OCI-LY7 (cell line): ENCODE results near the gene DKK3. TPM values are rescaled to one million over a fixed set of nuclear protein-coding genes. Genes with fewer than 3 reads are reported as not detected.

Experiments
- BruUV-seq: library from RNA; stranded (reverse); fragments of 400-500 nt; replicated peaks from 2 replicates; lab custom pipeline; 2021; lab: Mats Ljungman, UMichigan
- CTCF ChIA-PET: fragments of 300-600 bp; sonication (Branson Sonifier 250); formaldehyde crosslinking; loops from one replicate; lab custom pipeline; 2022; ENCODE audit warnings: antibody characterized with exemption; ENCODE audit not compliant: unreplicated experiment; lab: Charles Lee
- POLR2A ChIA-PET: fragments of 300-600 bp; sonication (Branson Sonifier 250); formaldehyde crosslinking; loops from one replicate; lab custom pipeline; 2022; ENCODE audit warnings: antibody characterized with exemption; lab: Charles Lee
- DNase-seq: peaks from one replicate; pipeline ENCODE4 v3.0.0-alpha.2; 2015; ENCODE audit warnings: low spot score
- H2AFZ ChIP-seq: fragments of 200-600 bp; sonication (generic), shearing (Covaris generic); 2 replicates; pipeline ENCODE4 v1.6.1; 2014; ENCODE audit warnings: mild to moderate bottlenecking, antibody characterized with exemption, low read length, moderate library complexity
- H3K27ac ChIP-seq: fragments of 200-600 bp; sonication (generic); 2 replicates; pipeline ENCODE4 v1.5.1; 2014; ENCODE audit warnings: mixed run types, low read depth, mild to moderate bottlenecking, moderate library complexity, low read length, inconsistent platforms; ENCODE audit not compliant: poor library complexity, severe bottlenecking
- H3K36me3 ChIP-seq: fragments of 200-600 bp; sonication (generic); 2 replicates; pipeline ENCODE4 v1.6.1; 2014; ENCODE audit warnings: mild to moderate bottlenecking, antibody characterized with exemption, low read length, moderate library complexity, mixed read lengths; ENCODE audit not compliant: insufficient read depth
- H3K4me1 ChIP-seq: fragments of 200-600 bp; sonication (generic); 2 replicates; pipeline ENCODE4 v1.5.1; 2014; ENCODE audit warnings: mild to moderate bottlenecking, low read length; ENCODE audit not compliant: insufficient read depth, poor library complexity, severe bottlenecking
- H3K4me2 ChIP-seq: fragments of 200-600 bp; sonication (generic); 2 replicates; pipeline ENCODE4 v1.6.1; 2014; ENCODE audit warnings: mild to moderate bottlenecking, low read length
- H3K4me3 ChIP-seq: fragments of 200-600 bp; sonication (generic); 2 replicates; pipeline ENCODE4 v1.5.1; 2014; ENCODE audit warnings: mild to moderate bottlenecking, low read depth, low read length; ENCODE audit not compliant: poor library complexity, severe bottlenecking
- H3K79me2 ChIP-seq: fragments of 200-600 bp; sonication (generic); 2 replicates; pipeline ENCODE4 v1.6.1; 2016; ENCODE audit warnings: low read depth, mild to moderate bottlenecking, low read length, moderate library complexity, mixed read lengths; ENCODE audit not compliant: insufficient read depth
- H3K9me2 ChIP-seq: fragments of 200-600 bp; sonication (generic); 2 replicates; pipeline ENCODE4 v1.6.1; 2016; ENCODE audit warnings: mild to moderate bottlenecking, low read length, mixed read lengths; ENCODE audit not compliant: insufficient read depth
- H3K9me3 ChIP-seq: fragments of 200-600 bp; sonication (generic); 2 replicates; pipeline ENCODE4 v1.6.1; 2014; ENCODE audit warnings: mild to moderate bottlenecking, mixed run types, low read length, mixed read lengths
- H4K20me1 ChIP-seq: fragments of 200-600 bp; sonication (generic); 2 replicates; pipeline ENCODE4 v1.6.1; 2014; ENCODE audit warnings: mild to moderate bottlenecking, antibody characterized with exemption, low read length, moderate library complexity, mixed read lengths; ENCODE audit not compliant: insufficient read depth
- EZH2phosphoT487 ChIP-seq: fragments of 200-600 bp; sonication (generic); IDR thresholded peaks from 2 replicates; pipeline ENCODE4 v1.6.1; 2018; ENCODE audit warnings: low read depth, borderline replicate concordance, mild to moderate bottlenecking, mixed run types, antibody characterized with exemption, low read length, moderate library complexity, mixed read lengths
- intact Hi-C: fragments of 100-400 bp; cut with micrococcal nuclease; formaldehyde crosslinking; loops from one replicate; pipeline ENCODE4 v1.10.0; 2022; ENCODE audit not compliant: unreplicated experiment
- total RNA-seq, 2 experiments: library from RNA; depleted of rRNA in 1 of 2; stranded (reverse); fragments of >200 nt in 1 of 2; shearing (Covaris generic) in 1 of 2; gene quantifications; 2 replicates each; pipeline ENCODE4 v1.2.3, GENCODE V29; 2014 to 2022
- TF ChIP-seq, protein P1 (sequence below): fragments of 200-600 bp; sonication (generic); conservative IDR thresholded peaks from 2 replicates; pipeline ENCODE4 v1.5.1; 2014; ENCODE audit warnings: mild to moderate bottlenecking, antibody characterized with exemption, low read length, moderate library complexity, mixed read lengths

The DKK3 gene
- total RNA-seq, 2 experiments from 2014 or later = not detected

DNA sequence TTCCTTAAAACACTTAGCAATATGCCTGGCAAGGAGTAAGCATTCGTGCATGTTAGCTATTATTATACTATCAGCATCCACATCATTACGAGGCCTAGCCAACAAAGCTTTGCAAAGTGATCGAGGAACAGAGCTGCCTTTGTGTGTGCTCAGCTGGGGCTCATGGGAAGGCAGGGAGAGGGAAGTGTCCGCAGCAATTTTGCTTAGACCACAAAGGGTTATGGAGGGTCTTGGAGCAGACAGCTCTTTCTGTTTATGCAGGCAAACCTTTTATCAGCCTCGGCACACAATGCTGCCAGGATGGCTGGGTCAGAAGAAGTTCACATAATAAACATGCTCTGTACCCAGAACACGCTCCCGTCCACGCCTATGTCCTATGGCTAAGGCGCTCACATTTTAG is 10.9 kb upstream of the DKK3 start:
- Histone ChIP-seq H2AFZ (no peak overlapping the region), H3K27ac (no peak overlapping the region), H3K4me1 (no peaks in the 10 kb centered on the region), H3K9me3 (no peaks in the 10 kb centered on the region), H3K79me2 (no peaks in the 10 kb centered on the region), H3K4me3 (no peak overlapping the region), H4K20me1 (no peaks in the 10 kb centered on the region), H3K36me3 (no peaks in the 10 kb centered on the region), H3K9me2 (no peaks in the 10 kb centered on the region), H3K4me2 (no peak overlapping the region)
- no peak for DNase-seq
- ChIA-PET POLR2A (no interaction called here), CTCF (no interaction called here)
- TF ChIP-seq EZH2phosphoT487 = no peak
- TF ChIP-seq, protein P1, sequence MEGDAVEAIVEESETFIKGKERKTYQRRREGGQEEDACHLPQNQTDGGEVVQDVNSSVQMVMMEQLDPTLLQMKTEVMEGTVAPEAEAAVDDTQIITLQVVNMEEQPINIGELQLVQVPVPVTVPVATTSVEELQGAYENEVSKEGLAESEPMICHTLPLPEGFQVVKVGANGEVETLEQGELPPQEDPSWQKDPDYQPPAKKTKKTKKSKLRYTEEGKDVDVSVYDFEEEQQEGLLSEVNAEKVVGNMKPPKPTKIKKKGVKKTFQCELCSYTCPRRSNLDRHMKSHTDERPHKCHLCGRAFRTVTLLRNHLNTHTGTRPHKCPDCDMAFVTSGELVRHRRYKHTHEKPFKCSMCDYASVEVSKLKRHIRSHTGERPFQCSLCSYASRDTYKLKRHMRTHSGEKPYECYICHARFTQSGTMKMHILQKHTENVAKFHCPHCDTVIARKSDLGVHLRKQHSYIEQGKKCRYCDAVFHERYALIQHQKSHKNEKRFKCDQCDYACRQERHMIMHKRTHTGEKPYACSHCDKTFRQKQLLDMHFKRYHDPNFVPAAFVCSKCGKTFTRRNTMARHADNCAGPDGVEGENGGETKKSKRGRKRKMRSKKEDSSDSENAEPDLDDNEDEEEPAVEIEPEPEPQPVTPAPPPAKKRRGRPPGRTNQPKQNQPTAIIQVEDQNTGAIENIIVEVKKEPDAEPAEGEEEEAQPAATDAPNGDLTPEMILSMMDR = no peak
- no TSS peak for BruUV-seq
- intact Hi-C loops = no loop called here

DNA sequence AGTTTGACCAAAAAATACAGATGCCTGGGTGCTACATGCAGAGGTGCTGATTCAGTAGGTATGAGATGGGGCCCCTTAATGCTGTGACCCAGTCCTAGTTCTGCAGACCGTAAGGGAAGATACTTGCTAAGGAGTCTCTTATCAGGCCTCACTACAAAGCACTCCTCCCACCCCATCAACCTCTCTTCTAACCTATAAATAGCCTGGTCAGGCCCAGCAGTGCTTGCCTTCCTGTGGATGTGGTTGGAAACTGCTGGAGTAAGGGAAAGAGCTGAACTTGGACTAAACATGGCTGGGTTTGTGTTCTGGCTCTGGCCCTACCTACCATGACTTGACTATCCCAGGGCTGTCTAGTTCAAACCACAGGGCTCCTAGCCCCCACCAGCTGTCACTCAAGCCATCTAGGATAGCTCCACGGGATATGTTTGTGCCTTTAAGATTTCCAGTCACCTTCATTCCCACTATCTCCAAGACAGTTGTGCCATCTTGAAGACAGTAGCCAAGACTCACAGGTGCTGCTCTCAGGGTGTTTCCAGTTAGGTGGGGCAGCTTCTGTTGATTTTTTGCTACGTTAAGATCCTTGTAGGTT is 9.5 kb upstream of the DKK3 start:
- TF ChIP-seq EZH2phosphoT487 = no peak
- TF ChIP-seq, protein P1 = no peak
- H3K36me3 ChIP-seq = no peaks in the 10 kb centered on the region
- H3K4me1 ChIP-seq = no peaks in the 10 kb centered on the region
- H3K4me2 ChIP-seq = no peak overlapping the region
- no TSS peak for BruUV-seq
- no peak overlapping the region for H2AFZ ChIP-seq
- H4K20me1 ChIP-seq = no peaks in the 10 kb centered on the region
- H3K27ac ChIP-seq = no peak overlapping the region
- ChIA-PET POLR2A (no interaction called here), CTCF (interaction anchor here (0.5 kb wide), 1 partner anchor 251 kb away, joined by 3 read pairs; no protein-coding TSS in a partner anchor)
- H3K9me2 ChIP-seq = no peaks in the 10 kb centered on the region
- no peaks in the 10 kb centered on the region for H3K9me3 ChIP-seq
- DNase-seq = no peak
- no peak overlapping the region for H3K4me3 ChIP-seq
- intact Hi-C loops = no loop called here
- H3K79me2 ChIP-seq = no peaks in the 10 kb centered on the region

DNA sequence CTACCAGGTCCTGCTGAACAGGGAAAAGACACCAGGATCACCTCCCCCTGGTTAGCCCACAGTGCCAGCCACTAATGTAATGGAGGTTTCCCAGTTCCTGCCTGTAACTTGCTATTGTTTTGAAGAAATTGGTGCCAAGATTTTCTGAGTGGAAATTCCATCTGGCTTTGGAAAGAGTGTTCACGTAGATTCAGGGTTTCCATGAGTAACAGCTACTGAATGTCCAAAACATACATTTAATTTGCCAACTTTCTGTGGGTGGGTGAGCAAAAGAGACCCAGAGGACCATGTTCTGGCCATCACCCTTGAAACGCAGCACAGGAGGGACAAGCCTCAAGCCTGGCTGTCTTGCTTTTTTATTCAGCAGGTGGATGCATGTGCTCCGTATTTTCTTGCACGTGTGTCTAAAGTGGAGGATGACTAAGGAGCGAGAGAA is 8.8 kb upstream of the DKK3 start:
- no peak for DNase-seq
- no peaks in the 10 kb centered on the region for H4K20me1 ChIP-seq
- ChIA-PET CTCF (no interaction called here), POLR2A (no interaction called here)
- no peak for TF ChIP-seq EZH2phosphoT487
- TF ChIP-seq, protein P1 = no peak
- no peaks in the 10 kb centered on the region for H3K9me2 ChIP-seq
- H3K27ac ChIP-seq = no peak overlapping the region
- H2AFZ ChIP-seq = no peak overlapping the region
- no peaks in the 10 kb centered on the region for H3K9me3 ChIP-seq
- H3K4me3 ChIP-seq = no peak overlapping the region
- no peaks in the 10 kb centered on the region for H3K79me2 ChIP-seq
- no peaks in the 10 kb centered on the region for H3K36me3 ChIP-seq
- no peaks in the 10 kb centered on the region for H3K4me1 ChIP-seq
- intact Hi-C loops = no loop called here
- no TSS peak for BruUV-seq
- no peak overlapping the region for H3K4me2 ChIP-seq
